Measurements from ENCODE around the gene MED20. TPM values are rescaled to one million over a fixed set of nuclear protein-coding genes. Genes with fewer than 3 reads are reported as not detected.
A peak's percentile ranks its signal among the peaks of the same experiment; 100 is the strongest.

Gene MED20
- total RNA-seq, 1 experiment from 2014 or later: 28.5 TPM

DNA sequence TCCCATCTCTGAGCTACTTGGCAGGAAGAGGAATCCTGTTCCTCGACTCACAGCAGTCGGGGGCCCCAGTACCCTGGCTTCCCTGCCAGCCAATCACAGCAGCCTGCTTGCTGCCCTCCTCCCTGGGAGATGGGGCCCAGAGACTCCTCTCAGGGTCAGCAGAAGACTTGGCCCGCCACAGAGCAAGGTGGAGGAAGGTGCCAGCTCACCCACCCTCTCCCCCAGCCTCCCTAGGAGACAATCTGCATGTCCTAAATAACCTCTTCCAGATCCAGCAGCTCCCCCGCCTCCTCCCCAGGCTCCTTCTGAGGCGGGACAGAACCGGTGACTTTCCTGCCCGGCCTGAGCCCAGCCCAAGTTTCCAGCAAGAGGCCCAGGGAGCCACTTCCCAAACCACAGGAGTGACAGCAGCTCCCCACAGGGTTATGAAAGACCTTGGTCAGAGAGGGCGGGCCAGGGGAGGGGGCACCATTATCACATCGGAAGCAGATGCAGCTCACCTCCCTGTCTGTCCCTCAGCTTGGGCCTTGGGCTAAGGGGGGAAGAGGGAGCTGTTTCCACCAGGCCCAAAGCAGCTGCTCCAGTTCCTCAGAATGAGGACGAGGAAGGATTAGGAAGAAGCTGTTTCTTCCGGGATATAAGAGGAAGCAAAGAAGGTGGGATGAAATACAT is 18.4 kb upstream of the MED20 start:
- peak overlapping the region; percentile 87; the same call in 1 of the 2 replicates for H3K4me3 ChIP-seq (ENCODE audit: low read length)
- POLR2A ChIA-PET (ENCODE audit: unreplicated experiment): no interaction called here
- no peaks in the 10 kb centered on the region for H3K9me2 ChIP-seq (replicated peaks; ENCODE audit: low read length)
- H2AFZ ChIP-seq (ENCODE audit: low read length): no peak overlapping the region
- H3K27me3 ChIP-seq (ENCODE audit: low read length): no peaks in the 10 kb centered on the region
- BruUV-seq (replicated peaks): TSS peak; percentile 6
- TF ChIP-seq EZH2phosphoT487 (IDR thresholded peaks at IDR 0.05; ENCODE audit: borderline replicate concordance, low read length) (no peak), EZH2 (IDR thresholded peaks at IDR 0.05; ENCODE audit: low read length, unreplicated experiment) (no peak)
- TF ChIP-seq, protein P1, sequence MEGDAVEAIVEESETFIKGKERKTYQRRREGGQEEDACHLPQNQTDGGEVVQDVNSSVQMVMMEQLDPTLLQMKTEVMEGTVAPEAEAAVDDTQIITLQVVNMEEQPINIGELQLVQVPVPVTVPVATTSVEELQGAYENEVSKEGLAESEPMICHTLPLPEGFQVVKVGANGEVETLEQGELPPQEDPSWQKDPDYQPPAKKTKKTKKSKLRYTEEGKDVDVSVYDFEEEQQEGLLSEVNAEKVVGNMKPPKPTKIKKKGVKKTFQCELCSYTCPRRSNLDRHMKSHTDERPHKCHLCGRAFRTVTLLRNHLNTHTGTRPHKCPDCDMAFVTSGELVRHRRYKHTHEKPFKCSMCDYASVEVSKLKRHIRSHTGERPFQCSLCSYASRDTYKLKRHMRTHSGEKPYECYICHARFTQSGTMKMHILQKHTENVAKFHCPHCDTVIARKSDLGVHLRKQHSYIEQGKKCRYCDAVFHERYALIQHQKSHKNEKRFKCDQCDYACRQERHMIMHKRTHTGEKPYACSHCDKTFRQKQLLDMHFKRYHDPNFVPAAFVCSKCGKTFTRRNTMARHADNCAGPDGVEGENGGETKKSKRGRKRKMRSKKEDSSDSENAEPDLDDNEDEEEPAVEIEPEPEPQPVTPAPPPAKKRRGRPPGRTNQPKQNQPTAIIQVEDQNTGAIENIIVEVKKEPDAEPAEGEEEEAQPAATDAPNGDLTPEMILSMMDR (conservative IDR thresholded peaks at IDR 0.05; ENCODE audit: low read depth, low read length): no peak
- CTCF ChIA-PET: no interaction called here
- no peak for ATAC-seq
- peaks cover 33% of the 10 kb centered on the region for H3K4me1 ChIP-seq (ENCODE audit: insufficient read depth, low read length)
- H3K79me2 ChIP-seq (ENCODE audit: low read length): peaks cover 35% of the 10 kb centered on the region
- H3K9me3 ChIP-seq (ENCODE audit: low read length): no peaks in the 10 kb centered on the region
- DNase-seq: peak; percentile 24
- H3K4me2 ChIP-seq (ENCODE audit: low read length): peak overlapping the region; percentile 92
- H3F3A ChIP-seq (ENCODE audit: low read length, unreplicated experiment): no peaks in the 10 kb centered on the region
- H3K36me3 ChIP-seq (ENCODE audit: low read depth, low read length): peaks cover 18% of the 10 kb centered on the region; the same call in 1 of the 2 replicates
- H3K27ac ChIP-seq (ENCODE audit: low read length): no peak overlapping the region
- no peak overlapping the region for H3K9ac ChIP-seq (ENCODE audit: low read length)
- 0 out of 2 replicates have a peak, but pooled peaks cover 3% of the 10 kb centered on the region for H4K20me1 ChIP-seq (ENCODE audit: low read length)
- intact Hi-C loops (cut with micrococcal nuclease): loop anchor here (5.0 kb wide), 1 partner anchor 152 kb away; the partner anchor contains the start of gene TOMM6

DNA sequence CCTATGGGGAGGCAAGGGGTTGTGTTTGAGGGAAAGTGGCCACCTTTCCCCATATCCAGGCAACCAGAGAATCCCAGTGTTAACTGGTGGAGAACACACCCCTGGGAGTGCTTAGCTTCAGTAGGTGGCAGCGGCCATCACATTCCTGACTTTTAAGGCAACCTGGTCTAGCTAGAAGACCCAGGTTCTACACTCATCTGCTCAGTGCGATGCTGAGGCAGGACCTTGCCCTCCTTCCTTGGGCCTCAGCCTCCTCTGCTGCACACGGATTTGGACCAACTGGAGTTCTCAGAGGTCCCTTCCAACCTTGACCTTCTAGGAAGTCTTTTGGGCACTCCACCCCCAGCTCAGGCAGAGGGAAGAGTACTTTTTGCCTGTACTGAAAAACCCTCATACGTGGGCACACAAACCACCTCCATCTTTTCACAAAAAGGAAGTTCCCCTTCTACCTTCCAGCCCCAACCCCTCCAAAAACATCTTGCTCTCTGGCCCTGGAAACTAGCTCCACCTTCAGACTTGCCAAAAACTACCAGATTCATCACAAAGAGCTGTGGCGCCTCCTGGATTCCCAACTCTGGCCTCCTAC is 17.7 kb upstream of the MED20 start:
- Histone ChIP-seq H3K4me2 (ENCODE audit: low read length) (0 out of 2 replicates have a peak overlapping the region, but pooled peaks have one; percentile 92), H4K20me1 (ENCODE audit: low read length) (0 out of 2 replicates have a peak, but pooled peaks cover 3% of the 10 kb centered on the region), H3K4me3 (ENCODE audit: low read length) (no peak overlapping the region), H3K9me2 (replicated peaks; ENCODE audit: low read length) (no peaks in the 10 kb centered on the region), H3K36me3 (ENCODE audit: low read depth, low read length) (peaks cover 22% of the 10 kb centered on the region; the same call in 1 of the 2 replicates), H3K79me2 (ENCODE audit: low read length) (peaks cover 35% of the 10 kb centered on the region), H2AFZ (ENCODE audit: low read length) (no peak overlapping the region), H3F3A (ENCODE audit: low read length, unreplicated experiment) (no peaks in the 10 kb centered on the region), H3K9me3 (ENCODE audit: low read length) (no peaks in the 10 kb centered on the region), H3K4me1 (ENCODE audit: insufficient read depth, low read length) (peaks cover 33% of the 10 kb centered on the region), H3K27me3 (ENCODE audit: low read length) (no peaks in the 10 kb centered on the region), H3K9ac (ENCODE audit: low read length) (no peak overlapping the region), H3K27ac (ENCODE audit: low read length) (no peak overlapping the region)
- DNase-seq (no peak), ATAC-seq (no peak)
- POLR2A ChIA-PET (ENCODE audit: unreplicated experiment): no interaction called here
- intact Hi-C loops (cut with micrococcal nuclease): loop anchor here (5.0 kb wide), 1 partner anchor 151 kb away; the partner anchor contains the start of gene TOMM6
- CTCF ChIA-PET: interaction anchor here (0.8 kb wide), 1 partner anchor 18 kb away, joined by 7 read pairs; the partner anchor contains the start of gene MED20
- TF ChIP-seq, protein P1 (conservative IDR thresholded peaks at IDR 0.05; ENCODE audit: low read depth, low read length): no peak
- TF ChIP-seq EZH2phosphoT487 (IDR thresholded peaks at IDR 0.05; ENCODE audit: borderline replicate concordance, low read length) (no peak), EZH2 (IDR thresholded peaks at IDR 0.05; ENCODE audit: low read length, unreplicated experiment) (no peak)
- no TSS peak for BruUV-seq (replicated peaks)

Measured in PC-3 (cell line).